OCI-LY3 (cell line): Measurements from ENCODE around the gene DMBX1.

Source experiments
- H2AFZ ChIP-seq: fragments of 200-600, 300-600 bp; shearing (Covaris generic); 2 replicates; pipeline ENCODE4 v1.6.0; 2014; ENCODE audit warnings: antibody characterized with exemption, low read depth, low read length
- H3K27ac ChIP-seq: fragments of 200-600, 300-600 bp; sonication (generic); 2 replicates; pipeline ENCODE4 v1.5.1; 2014; ENCODE audit warnings: mild to moderate bottlenecking, low read length, moderate library complexity, mixed read lengths
- H3K27me3 ChIP-seq: fragments of 200-600, 300-600 bp; sonication (generic); 2 replicates; pipeline ENCODE4 v1.6.1; 2014; ENCODE audit warnings: low read depth, low read length, mixed read lengths
- H3K36me3 ChIP-seq: fragments of 200-600, 300-600 bp; sonication (generic); replicated peaks from 2 replicates; pipeline ENCODE3; 2014; ENCODE audit warnings: low read depth, low read length, mixed read lengths
- H3K4me1 ChIP-seq: fragments of 300-600, 200-600 bp; sonication (generic); 2 replicates; pipeline ENCODE4 v1.6.1; 2014; ENCODE audit warnings: low read length, mixed read lengths
- H3K4me2 ChIP-seq: fragments of 200-600, 300-600 bp; sonication (generic); 2 replicates; pipeline ENCODE4 v1.6.1; 2014; ENCODE audit warnings: low read length, mixed read lengths
- H3K4me3 ChIP-seq: fragments of 300-600, 200-600 bp; sonication (generic); 2 replicates; pipeline ENCODE4 v1.5.1; 2014; ENCODE audit warnings: antibody characterized with exemption, mild to moderate bottlenecking, low read length, moderate library complexity
- H3K79me2 ChIP-seq: fragments of 300-600, 200-600 bp; shearing (Covaris generic); 2 replicates; pipeline ENCODE4 v1.6.1; 2014; ENCODE audit warnings: mild to moderate bottlenecking, low read length, mixed read lengths
- H3K9ac ChIP-seq: fragments of 300-600, 200-600 bp; shearing (Covaris generic); 2 replicates; pipeline ENCODE4 v1.6.0; 2014; ENCODE audit warnings: mild to moderate bottlenecking, low read length, moderate library complexity
- H3K9me3 ChIP-seq: fragments of 200-600, 300-600 bp; shearing (Covaris generic); 2 replicates; pipeline ENCODE4 v1.6.1; 2014; ENCODE audit warnings: low read length, mixed read lengths; ENCODE audit not compliant: insufficient read depth
- H4K20me1 ChIP-seq: fragments of 200-600, 300-600 bp; sonication (generic); 2 replicates; pipeline ENCODE4 v1.6.1; 2016; ENCODE audit warnings: low read length, mixed read lengths; ENCODE audit not compliant: insufficient read depth
- CTCF ChIP-seq: fragments of 200-600, 300-600 bp; sonication (generic); IDR thresholded peaks from 2 replicates; pipeline ENCODE4 v1.5.1; 2014; ENCODE audit warnings: antibody characterized with exemption, low read length, low read depth
- EZH2phosphoT487 ChIP-seq: fragments of 200-600 bp; shearing (Covaris generic); IDR thresholded peaks from 2 replicates; pipeline ENCODE4 v1.6.1; 2018; ENCODE audit warnings: antibody characterized with exemption, mixed run types, low read depth

DMBX1 gene

GRCh38 chr1:46453449-46453848 lies 36.2 kb upstream of the DMBX1 start:
- Histone ChIP-seq H3K27me3 (no peaks in the 10 kb centered on the region), H3K36me3 (no peaks in the 10 kb centered on the region), H3K9me3 (no peaks in the 10 kb centered on the region), H2AFZ (no peak overlapping the region), H3K4me3 (no peak overlapping the region), H3K79me2 (no peaks in the 10 kb centered on the region), H3K9ac (no peak overlapping the region), H4K20me1 (no peaks in the 10 kb centered on the region), H3K4me1 (no peaks in the 10 kb centered on the region), H3K4me2 (no peak overlapping the region), H3K27ac (no peak overlapping the region)
- TF ChIP-seq EZH2phosphoT487 (no peak), CTCF (no peak)

- H3K4me3 ChIP-seq, result no peak overlapping the region
- H4K20me1 ChIP-seq, result no peaks in the 10 kb centered on the region
- H3K9me3 ChIP-seq, result no peaks in the 10 kb centered on the region
- TF ChIP-seq EZH2phosphoT487 (no peak), CTCF (no peak)
- H3K79me2 ChIP-seq, result no peaks in the 10 kb centered on the region
- H3K36me3 ChIP-seq, result no peaks in the 10 kb centered on the region
- peaks cover 3% of the 10 kb centered on the region; the same call in 1 of the 2 replicates for H3K27me3 ChIP-seq
- H3K9ac ChIP-seq, result no peak overlapping the region
- no peaks in the 10 kb centered on the region for H3K4me1 ChIP-seq
- no peak overlapping the region for H2AFZ ChIP-seq
- H3K4me2 ChIP-seq, result no peak overlapping the region
- no peak overlapping the region for H3K27ac ChIP-seq
These were observed 33.7 kb upstream of the DMBX1 start for GRCh38 chr1:46455951-46456350.

DNA sequence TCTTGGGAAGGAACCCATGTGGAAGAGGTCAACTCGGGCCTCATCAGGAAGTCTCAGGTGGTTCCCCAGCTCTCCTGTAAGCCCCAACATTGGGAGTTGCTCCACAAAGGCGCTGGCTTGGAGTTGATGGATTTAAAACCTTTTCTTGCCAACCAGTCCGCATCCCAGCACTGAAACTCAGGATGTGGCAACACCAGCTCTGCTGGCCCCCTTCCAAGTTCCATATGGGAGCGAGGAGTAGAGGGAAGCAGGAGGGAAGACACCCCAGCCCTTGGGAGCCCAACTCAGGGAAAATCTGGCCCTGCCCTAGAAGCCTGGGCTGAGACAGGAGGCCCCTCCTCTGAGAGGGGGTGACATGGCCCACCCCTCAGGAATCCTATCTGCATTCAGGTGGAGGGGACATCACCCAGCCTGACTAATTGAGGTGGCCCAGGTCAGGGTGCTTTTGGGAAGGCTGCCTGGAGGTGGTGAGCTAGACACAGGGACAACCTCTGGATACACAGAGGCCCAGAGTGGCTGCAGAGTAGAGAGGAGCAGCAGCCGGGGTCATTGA lies 33.1 kb upstream of the DMBX1 start:
- TF ChIP-seq EZH2phosphoT487 (no peak), CTCF (no peak)
- H3K4me1 ChIP-seq, result no peaks in the 10 kb centered on the region
- peaks cover 8% of the 10 kb centered on the region; the same call in 1 of the 2 replicates for H3K27me3 ChIP-seq
- H3K36me3 ChIP-seq, result no peaks in the 10 kb centered on the region
- H2AFZ ChIP-seq, result no peak overlapping the region
- H3K4me2 ChIP-seq, result no peak overlapping the region
- no peak overlapping the region for H3K4me3 ChIP-seq
- H3K27ac ChIP-seq, result no peak overlapping the region
- no peaks in the 10 kb centered on the region for H4K20me1 ChIP-seq
- H3K9ac ChIP-seq, result no peak overlapping the region
- H3K9me3 ChIP-seq, result no peaks in the 10 kb centered on the region
- no peaks in the 10 kb centered on the region for H3K79me2 ChIP-seq

DNA sequence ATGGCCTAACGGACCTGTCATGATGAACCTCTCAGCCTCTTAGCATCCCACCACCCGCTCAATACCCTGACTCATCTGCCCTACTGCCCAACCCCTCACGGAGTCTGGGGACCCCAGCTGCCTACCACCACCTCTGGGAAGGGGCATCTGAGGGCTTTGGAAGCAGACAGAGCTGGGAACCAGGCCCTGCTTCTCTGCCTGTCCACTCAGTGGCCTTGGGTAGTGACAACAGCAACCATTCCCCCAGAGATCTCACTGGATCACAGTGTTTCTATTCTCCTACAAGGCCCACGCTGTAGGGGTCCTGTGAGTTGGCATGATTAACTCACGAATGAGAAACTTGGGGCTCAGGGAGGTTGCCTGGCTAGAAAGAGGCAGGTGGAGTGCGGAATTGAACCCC lies 32.5 kb upstream of the DMBX1 start:
- no peak overlapping the region for H3K4me3 ChIP-seq
- no peaks in the 10 kb centered on the region for H3K36me3 ChIP-seq
- H3K4me1 ChIP-seq, result no peaks in the 10 kb centered on the region
- H4K20me1 ChIP-seq, result no peaks in the 10 kb centered on the region
- H3K4me2 ChIP-seq, result no peak overlapping the region
- no peak for TF ChIP-seq EZH2phosphoT487
- TF ChIP-seq CTCF, result no peak
- H3K79me2 ChIP-seq, result no peaks in the 10 kb centered on the region
- H3K9me3 ChIP-seq, result no peaks in the 10 kb centered on the region
- H2AFZ ChIP-seq, result no peak overlapping the region
- peaks cover 9% of the 10 kb centered on the region; the same call in 1 of the 2 replicates for H3K27me3 ChIP-seq
- H3K27ac ChIP-seq, result no peak overlapping the region
- no peak overlapping the region for H3K9ac ChIP-seq
